ENCODE results near the gene PACSIN3. TPM values are rescaled to one million over a fixed set of nuclear protein-coding genes. Genes with fewer than 3 reads are reported as not detected.

PACSIN3 gene
- total and polyA plus RNA-seq, 2 of the 13 experiments (the other 11 are each of a cell fraction or from before 2014, with no cell fraction given), result 47.9 to 93.3 TPM

- TF ChIP-seq TIGD3 (CRISPR knock-in tag; IDR thresholded peaks at IDR 0.05; ENCODE audit: borderline replicate concordance), result 0 out of 2 replicates have a peak, but pooled peaks have one; percentile 30
- TF ChIP-seq NR2C2 (CRISPR knock-in tag; IDR thresholded peaks at IDR 0.05; ENCODE audit: borderline replicate concordance), result 0 out of 2 replicates have a peak, but pooled peaks have one; percentile 11
- peak; percentile 40 for TF ChIP-seq KDM2A (CRISPR knock-in tag; IDR thresholded peaks at IDR 0.05; ENCODE audit: borderline replicate concordance, low read depth)
- no peak for TF ChIP-seq ZBTB49 (CRISPR knock-in tag; IDR thresholded peaks at IDR 0.05; ENCODE audit: borderline replicate concordance)
- 0 out of 2 replicates have a peak, but pooled peaks have one; percentile 17 for TF ChIP-seq ZNF556 (CRISPR knock-in tag; IDR thresholded peaks at IDR 0.05; ENCODE audit: borderline replicate concordance)
- TF ChIP-seq HOXA5 (CRISPR knock-in tag; IDR thresholded peaks at IDR 0.05), result 0 out of 2 replicates have a peak, but pooled peaks have one; percentile 19
- TF ChIP-seq AKAP8 (CRISPR knock-in tag; IDR thresholded peaks at IDR 0.05), result no peak; the same call in 1 of the 2 replicates
- no peak for TF ChIP-seq RXRA (CRISPR knock-in tag; IDR thresholded peaks at IDR 0.05)
- TF ChIP-seq SMC3 (IDR thresholded peaks at IDR 0.05; ENCODE audit: low read length), result peak; percentile 44
- no peak for TF ChIP-seq ZBTB39 (CRISPR knock-in tag; IDR thresholded peaks at IDR 0.05)
- 0 out of 2 replicates have a peak, but pooled peaks have one; percentile 12 for TF ChIP-seq PATZ1 (CRISPR knock-in tag; IDR thresholded peaks at IDR 0.05)
- TF ChIP-seq MEF2D (CRISPR knock-in tag; IDR thresholded peaks at IDR 0.05), result no peak
- peak; percentile 37; the same call in 1 of the 2 replicates for TF ChIP-seq ZNF605 (CRISPR knock-in tag; IDR thresholded peaks at IDR 0.05)
- TF ChIP-seq ZNF687 (CRISPR knock-in tag; IDR thresholded peaks at IDR 0.05), result peak; percentile 49; the same call in 1 of the 2 replicates
- peak; percentile 42; the same call in 1 of the 2 replicates for TF ChIP-seq ZNF547 (CRISPR knock-in tag; IDR thresholded peaks at IDR 0.05)
- TF ChIP-seq AGO2 (optimal IDR thresholded peaks at IDR 0.05; ENCODE audit: low read depth, low read length), result peak; percentile 95
These were observed 24.9 kb downstream of the PACSIN3 start (continued) for GRCh38 chr11:47161134-47161854.
